Uterus (tissue), 2 donors: ENCODE results near the gene FILIP1L.

ENCODE experiments used
- POLR2A ChIP-seq, 2 donors: fragments of 450-650 bp; IDR thresholded peaks; one replicate each; pipeline ENCODE4 v1.6.1; 2016; ENCODE audit warnings: antibody characterized with exemption in 2 of 2, mild to moderate bottlenecking in 1 of 2, moderate library complexity in 1 of 2
- TF ChIP-seq, protein P1 (sequence below), 4 experiments: fragments of 200-600 bp in 2 of 4; fragments of 450-650 bp in 2 of 4; sonication (generic) in 2 of 4; IDR thresholded peaks; one replicate each; pipeline ENCODE4 v1.5.1; 2016 to 2019; ENCODE audit warnings: antibody characterized with exemption in 4 of 4, mild to moderate bottlenecking in 2 of 4, moderate library complexity in 1 of 4

DNA sequence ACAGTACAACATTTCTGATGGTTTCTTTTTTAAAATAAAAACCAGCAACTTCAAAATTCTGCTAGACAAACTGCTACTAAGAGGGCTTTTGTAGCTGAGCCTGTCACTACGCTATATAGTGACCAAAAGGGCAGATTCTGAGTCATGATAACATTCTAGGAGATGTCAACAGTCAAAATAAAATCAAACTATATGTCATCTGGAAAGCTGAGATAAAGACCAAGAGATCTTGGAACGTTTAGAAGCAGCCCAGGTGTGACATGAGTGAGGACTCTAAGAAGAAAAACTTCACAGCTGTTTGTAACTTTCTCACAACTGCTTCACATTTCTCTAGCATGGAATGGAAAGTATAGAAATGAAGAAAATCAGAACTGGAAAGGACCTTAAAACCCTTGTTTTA is 84.6 kb downstream of the FILIP1L start:
- TF ChIP-seq, protein P1, sequence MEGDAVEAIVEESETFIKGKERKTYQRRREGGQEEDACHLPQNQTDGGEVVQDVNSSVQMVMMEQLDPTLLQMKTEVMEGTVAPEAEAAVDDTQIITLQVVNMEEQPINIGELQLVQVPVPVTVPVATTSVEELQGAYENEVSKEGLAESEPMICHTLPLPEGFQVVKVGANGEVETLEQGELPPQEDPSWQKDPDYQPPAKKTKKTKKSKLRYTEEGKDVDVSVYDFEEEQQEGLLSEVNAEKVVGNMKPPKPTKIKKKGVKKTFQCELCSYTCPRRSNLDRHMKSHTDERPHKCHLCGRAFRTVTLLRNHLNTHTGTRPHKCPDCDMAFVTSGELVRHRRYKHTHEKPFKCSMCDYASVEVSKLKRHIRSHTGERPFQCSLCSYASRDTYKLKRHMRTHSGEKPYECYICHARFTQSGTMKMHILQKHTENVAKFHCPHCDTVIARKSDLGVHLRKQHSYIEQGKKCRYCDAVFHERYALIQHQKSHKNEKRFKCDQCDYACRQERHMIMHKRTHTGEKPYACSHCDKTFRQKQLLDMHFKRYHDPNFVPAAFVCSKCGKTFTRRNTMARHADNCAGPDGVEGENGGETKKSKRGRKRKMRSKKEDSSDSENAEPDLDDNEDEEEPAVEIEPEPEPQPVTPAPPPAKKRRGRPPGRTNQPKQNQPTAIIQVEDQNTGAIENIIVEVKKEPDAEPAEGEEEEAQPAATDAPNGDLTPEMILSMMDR (IDR thresholded peaks at IDR 0.05), result no peak
- TF ChIP-seq POLR2A (IDR thresholded peaks at IDR 0.05), result no peak
